ENCODE data around the gene RASD2.
"Not testable (repeated sequence)": the region's sequence is repeated elsewhere in the genome, so short reads cannot be mapped to it uniquely, and the experiment has no call there.

Gene RASD2

GRCh38 chr22:35502836-35503235 lies 37.8 kb upstream of the RASD2 start:
- no peak for TF ChIP-seq CTCF (IDR thresholded peaks at IDR 0.05; ENCODE audit: insufficient read depth, missing control alignments)
- DNase-seq (ENCODE audit: insufficient read length, low spot score) (no peak), FAIRE-seq (no peak)

GRCh38 chr22:35505399-35506258 lies 35.0 kb upstream of the RASD2 start:
- TF ChIP-seq CTCF (IDR thresholded peaks at IDR 0.05; ENCODE audit: insufficient read depth, missing control alignments), result no peak
- FAIRE-seq (no peak), DNase-seq (ENCODE audit: insufficient read length, low spot score) (no peak)

- TF ChIP-seq CTCF (IDR thresholded peaks at IDR 0.05; ENCODE audit: insufficient read depth, missing control alignments), result no peak
- FAIRE-seq, result no peak
- no peak for DNase-seq (ENCODE audit: insufficient read length, low spot score)
Observed at GRCh38 chr22:35506259-35506570, 34.4 kb upstream of the RASD2 start.

GRCh38 chr22:35507851-35508250 lies 32.8 kb upstream of the RASD2 start:
- not testable (repeated sequence) for DNase-seq (ENCODE audit: insufficient read length, low spot score); FAIRE-seq

GRCh38 chr22:35509451-35509850 lies 31.2 kb upstream of the RASD2 start:
- no peak for FAIRE-seq

GRCh38 chr22:35509960-35510359 lies 30.7 kb upstream of the RASD2 start:
- FAIRE-seq, result no peak
- no peak for TF ChIP-seq CTCF (IDR thresholded peaks at IDR 0.05; ENCODE audit: insufficient read depth, missing control alignments)

More at GRCh38 chr22:35509451-35509850, 31.2 kb upstream of the RASD2 start:
- no peak for TF ChIP-seq CTCF (IDR thresholded peaks at IDR 0.05; ENCODE audit: insufficient read depth, missing control alignments)
- no peak for DNase-seq (ENCODE audit: insufficient read length, low spot score)

GRCh38 chr22:35510481-35510934 lies 30.1 kb upstream of the RASD2 start:
- DNase-seq (ENCODE audit: insufficient read length, low spot score) (no peak), FAIRE-seq (no peak)
- no peak for TF ChIP-seq CTCF (IDR thresholded peaks at IDR 0.05; ENCODE audit: insufficient read depth, missing control alignments)

More at GRCh38 chr22:35509960-35510359, 30.7 kb upstream of the RASD2 start:
- no peak for DNase-seq (ENCODE audit: insufficient read length, low spot score)
